KBM-7 (cell line): ENCODE measurements around the gene PMS1.

Source experiments
- DNase-seq: peaks from one replicate; pipeline ENCODE4 v3.0.0-alpha.2; 2015
- in situ Hi-C: fragments of 300-500 bp; cut with MboI; formaldehyde crosslinking; loops from 2 replicates; pipeline ENCODE4 v1.14.3; 2020; ENCODE audit warnings: low sequenced_read_pairs, low pct_unique_long_range_greater_than_20kb, mixed read lengths

Gene PMS1

DNA sequence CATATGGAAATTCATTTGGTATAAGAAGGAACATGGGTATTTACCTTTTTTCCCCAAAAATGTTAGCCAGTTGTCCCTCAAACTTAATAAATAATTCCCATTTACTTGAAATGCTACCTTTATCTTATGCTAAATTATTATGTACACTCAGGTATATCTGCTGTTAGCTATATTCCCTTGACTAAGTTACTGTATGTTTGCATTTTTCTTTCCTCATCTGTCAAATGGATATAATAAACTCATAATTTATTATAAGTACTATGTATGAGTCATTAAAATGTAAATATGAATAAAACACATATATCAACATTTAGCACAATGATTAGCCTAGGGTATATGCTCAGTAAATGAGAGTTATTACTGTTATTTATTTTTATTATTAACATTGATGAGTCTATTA is 117.4 kb downstream of the PMS1 start:
- no peak for DNase-seq
- in situ Hi-C loops: no loop called here

DNA sequence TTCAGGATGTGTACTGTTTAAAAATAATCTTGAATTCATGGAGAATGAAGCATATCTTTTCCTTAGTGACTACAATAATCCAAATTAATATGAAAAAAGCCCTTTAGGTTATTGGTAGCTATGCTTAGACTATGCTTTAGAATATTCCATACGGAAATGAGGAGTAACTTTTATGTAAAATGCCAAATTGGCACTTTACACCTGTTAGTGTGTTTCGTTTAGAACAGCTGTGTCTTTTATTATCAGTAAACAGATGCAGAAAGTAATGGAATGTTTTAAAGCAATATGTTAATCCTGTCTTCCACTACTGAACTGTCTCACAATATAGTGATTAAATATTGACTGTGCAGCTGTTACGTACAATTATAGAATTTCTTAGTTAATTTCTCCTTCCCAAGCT is 129.6 kb downstream of the PMS1 start:
- no peak for DNase-seq
- in situ Hi-C loops: no loop called here

DNA sequence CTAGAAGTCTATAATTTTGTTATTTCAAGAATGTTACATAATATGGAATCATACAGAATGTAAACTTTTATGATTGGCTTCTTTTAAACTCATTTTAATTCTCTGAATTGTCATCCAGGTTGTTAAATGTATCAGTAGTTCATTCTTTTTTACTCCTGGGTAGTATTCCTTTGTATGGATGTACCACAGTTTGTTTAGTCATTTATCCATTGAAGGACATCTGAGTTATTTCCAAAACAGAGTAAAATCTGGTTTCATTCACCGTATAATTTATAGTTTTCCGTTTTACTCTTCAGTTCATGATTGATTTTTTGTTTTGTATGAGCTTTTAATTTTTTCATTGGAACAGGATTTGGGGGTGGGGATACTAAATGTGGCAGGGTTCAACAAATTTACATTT is 132.4 kb downstream of the PMS1 start:
- in situ Hi-C loops: no loop called here
- DNase-seq: no peak
